H9 (cell line): ENCODE data around the gene ZFAND3. TPM values are rescaled to one million over a fixed set of nuclear protein-coding genes. Genes with fewer than 3 reads are reported as not detected.

Experiments
- DNase-seq: peaks from one replicate; pipeline ENCODE4 v3.0.0-alpha.2; 2017
- H2AFZ ChIP-seq: one replicate; pipeline ENCODE4 v1.6.1; 2013; ENCODE audit warnings: mild to moderate bottlenecking, low read length, control low read depth, moderate library complexity
- H2AK5ac ChIP-seq: 2 replicates; pipeline ENCODE4 v1.6.1; 2013; ENCODE audit warnings: low read length, control low read depth, mixed read lengths; ENCODE audit not compliant: insufficient read length
- H2BK120ac ChIP-seq: one replicate; pipeline ENCODE4 v1.6.1; 2013; ENCODE audit warnings: low read depth, mild to moderate bottlenecking, low read length, control low read depth, inconsistent platforms; ENCODE audit not compliant: poor library complexity, severe bottlenecking
- H2BK12ac ChIP-seq: 2 replicates; pipeline ENCODE4 v1.6.1; 2013; ENCODE audit warnings: low read length, control low read depth, mixed read lengths, low read depth; ENCODE audit not compliant: insufficient read length
- H2BK15ac ChIP-seq: 2 replicates; pipeline ENCODE4 v1.6.1; 2013; ENCODE audit warnings: low read depth, low read length, control low read depth
- H2BK20ac ChIP-seq: one replicate; pipeline ENCODE4 v1.6.1; 2013; ENCODE audit warnings: low read depth, mild to moderate bottlenecking, low read length, control low read depth, inconsistent platforms; ENCODE audit not compliant: poor library complexity, severe bottlenecking
- H2BK5ac ChIP-seq: 2 replicates; pipeline ENCODE4 v1.6.1; 2013; ENCODE audit warnings: low read length, control low read depth, mixed read lengths; ENCODE audit not compliant: insufficient read length
- H3K14ac ChIP-seq: 2 replicates; pipeline ENCODE4 v1.6.1; 2013; ENCODE audit warnings: low read length, control low read depth; ENCODE audit not compliant: insufficient read depth
- H3K18ac ChIP-seq: 2 replicates; pipeline ENCODE4 v1.6.1; 2013; ENCODE audit warnings: low read depth, mild to moderate bottlenecking, mixed read lengths, low read length, control low read depth; ENCODE audit not compliant: insufficient read length
- H3K23ac ChIP-seq: 2 replicates; pipeline ENCODE4 v1.6.1; 2013; ENCODE audit warnings: low read length, control low read depth, mixed read lengths, low read depth; ENCODE audit not compliant: insufficient read length
- H3K23me2 ChIP-seq: 2 replicates; pipeline ENCODE4 v1.6.1; 2013; ENCODE audit warnings: low read depth, mild to moderate bottlenecking, mixed read lengths, low read length, control low read depth; ENCODE audit not compliant: insufficient read length, poor library complexity, severe bottlenecking
- H3K27ac ChIP-seq: 2 replicates; pipeline ENCODE4 v1.5.1; 2013; ENCODE audit warnings: low read length, control low read depth, mixed read lengths, low read depth; ENCODE audit not compliant: insufficient read length
- H3K27me3 ChIP-seq: 2 replicates; pipeline ENCODE4 v1.6.1; 2013; ENCODE audit warnings: low read length, control low read depth, inconsistent platforms; ENCODE audit not compliant: insufficient read depth
- H3K4ac ChIP-seq: 2 replicates; pipeline ENCODE4 v1.6.1; 2013; ENCODE audit warnings: low read depth, mild to moderate bottlenecking, control low read depth, inconsistent platforms, low read length, moderate library complexity
- H3K4me1 ChIP-seq: 2 replicates; pipeline ENCODE4 v1.6.1; 2013; ENCODE audit warnings: low read length, control low read depth, inconsistent platforms; ENCODE audit not compliant: insufficient read depth
- H3K4me2 ChIP-seq: 2 replicates; pipeline ENCODE4 v1.6.1; 2013; ENCODE audit warnings: low read length, control low read depth, mixed read lengths; ENCODE audit not compliant: insufficient read length, insufficient read depth
- H3K56ac ChIP-seq: 2 replicates; pipeline ENCODE4 v1.6.1; 2013; ENCODE audit warnings: low read depth, mild to moderate bottlenecking, mixed read lengths, low read length, control low read depth; ENCODE audit not compliant: insufficient read length
- H3K79me1 ChIP-seq: 2 replicates; pipeline ENCODE4 v1.6.1; 2013; ENCODE audit warnings: low read depth, mild to moderate bottlenecking, moderate library complexity, low read length, control low read depth, inconsistent platforms; ENCODE audit not compliant: insufficient read depth, poor library complexity, severe bottlenecking
- H3K79me2 ChIP-seq: 2 replicates; pipeline ENCODE4 v1.6.1; 2013; ENCODE audit warnings: low read length, control low read depth, inconsistent platforms; ENCODE audit not compliant: insufficient read depth
- H3K9ac ChIP-seq: 2 replicates; pipeline ENCODE4 v1.6.1; 2013; ENCODE audit warnings: low read length, control low read depth, mixed read lengths; ENCODE audit not compliant: insufficient read length; ENCODE audit errors: extremely low read depth
- H3K9me3 ChIP-seq: one replicate; pipeline ENCODE4 v1.6.1; 2013; ENCODE audit warnings: low read depth, low read length, inconsistent platforms; ENCODE audit not compliant: control insufficient read depth
- H3T11ph ChIP-seq: one replicate; pipeline ENCODE4 v1.6.1; 2013; ENCODE audit warnings: mild to moderate bottlenecking, low read length, control low read depth, inconsistent platforms
- H4K20me1 ChIP-seq: one replicate; pipeline ENCODE4 v1.6.1; 2013; ENCODE audit not compliant: control insufficient read depth, insufficient read length, insufficient read depth
- H4K5ac ChIP-seq: 2 replicates; pipeline ENCODE4 v1.6.1; 2013; ENCODE audit warnings: low read depth, mild to moderate bottlenecking, mixed read lengths, low read length, control low read depth; ENCODE audit not compliant: insufficient read length
- H4K8ac ChIP-seq: replicated peaks from 2 replicates; pipeline ENCODE4 v1.6.1; 2013; ENCODE audit warnings: low read length, control low read depth, mixed read lengths, low read depth; ENCODE audit not compliant: insufficient read length
- H4K91ac ChIP-seq: 2 replicates; pipeline ENCODE4 v1.6.1; 2013; ENCODE audit warnings: low read depth, mild to moderate bottlenecking, moderate library complexity, mixed read lengths, low read length, control low read depth; ENCODE audit not compliant: insufficient read length
- H3K27ac Mint-ChIP-seq, 3 experiments: 2 replicates in 2 of 3; 3 replicates in 1 of 3; pipeline ENCODE4 v1.8.0; 2020 to 2021; ENCODE audit warnings: mixed read lengths in 3 of 3, mild to moderate bottlenecking in 1 of 3, moderate library complexity in 1 of 3
- H3K27me3 Mint-ChIP-seq: 2 replicates; pipeline ENCODE4 v1.8.0; 2021; ENCODE audit warnings: low read depth, mild to moderate bottlenecking, moderate library complexity, mixed read lengths
- H3K36me3 Mint-ChIP-seq, 3 experiments: 2 replicates in 2 of 3; 3 replicates in 1 of 3; pipeline ENCODE4 v1.8.0; 2020 to 2021; ENCODE audit warnings: low read depth in 3 of 3, mixed read lengths in 3 of 3; ENCODE audit not compliant: insufficient read depth in 1 of 3
- H3K4me1 Mint-ChIP-seq, 2 experiments: 2 replicates each; pipeline ENCODE4 v1.8.0; 2020; ENCODE audit warnings: mixed read lengths in 2 of 2
- H3K4me3 Mint-ChIP-seq, 2 experiments: 2 replicates in 1 of 2; 3 replicates in 1 of 2; pipeline ENCODE4 v1.8.0; 2020 to 2021; ENCODE audit warnings: mild to moderate bottlenecking in 2 of 2, mixed read lengths in 2 of 2, moderate library complexity in 1 of 2
- H3K9me3 Mint-ChIP-seq, 2 experiments: 2 replicates in 1 of 2; 3 replicates in 1 of 2; pipeline ENCODE4 v1.8.0; 2020; ENCODE audit warnings: mild to moderate bottlenecking in 2 of 2, mixed read lengths in 2 of 2, moderate library complexity in 1 of 2
- WGBS: extraction: QIAGEN DNeasy Blood & Tissue Kit; methylation state at CpG from one replicate; pipeline ENCODE4 v1.1.7; 2013; ENCODE audit warnings: missing lambda C conversion rate, low lambda C conversion rate, mixed read lengths; ENCODE audit not compliant: insufficient read length; ENCODE audit errors: extremely low coverage; 5-methylcytosine and 5-hydroxymethylcytosine counted together
- total RNA-seq: library from RNA; stranded (reverse); gene quantifications from 2 replicates; pipeline ENCODE4 v1.2.1, GENCODE V29; 2021
- TF ChIP-seq, protein P1 (sequence below): fragments of 200-600 bp; sonication (generic); conservative IDR thresholded peaks from 3 replicates; pipeline ENCODE4 v1.8.0; 2021; ENCODE audit warnings: antibody characterized with exemption, mild to moderate bottlenecking

Gene ZFAND3
- total RNA-seq, 1 experiment from 2014 or later = 57.7 TPM

DNA sequence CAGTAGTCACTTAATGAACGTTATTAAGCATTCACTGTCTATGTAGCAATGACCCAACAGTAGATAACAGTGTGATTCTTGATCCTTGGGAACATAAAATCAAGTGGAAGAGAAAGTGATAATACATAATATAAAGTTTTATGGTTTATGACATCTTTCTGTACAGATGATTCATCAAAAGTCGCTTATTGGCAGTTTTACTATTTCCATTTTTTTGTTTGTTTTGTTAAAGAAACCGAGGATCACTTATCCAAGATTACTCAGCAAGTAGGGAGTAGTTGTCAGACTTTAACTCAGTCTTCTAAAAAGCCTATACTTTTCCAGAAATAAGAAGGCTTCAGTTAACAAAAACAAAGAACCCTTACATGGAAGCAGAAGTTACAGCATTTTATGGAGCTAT is 260.8 kb downstream of the ZFAND3 start:
- no peak overlapping the region for H3K18ac ChIP-seq
- no peak overlapping the region for H3K4me2 ChIP-seq
- no peak overlapping the region for H3K27ac Mint-ChIP-seq
- H3K27me3 ChIP-seq = no peaks in the 10 kb centered on the region
- WGBS = no CpG with 5 or more reads among the region's 3 CpGs
- H4K20me1 ChIP-seq = no peaks in the 10 kb centered on the region
- no peak overlapping the region for H2BK15ac ChIP-seq
- H2AFZ ChIP-seq = no peak overlapping the region
- H4K91ac ChIP-seq = no peak overlapping the region
- H3K27me3 Mint-ChIP-seq = no peaks in the 10 kb centered on the region
- H3K4ac ChIP-seq = no peak overlapping the region
- H4K5ac ChIP-seq = no peak overlapping the region
- H3K9me3 Mint-ChIP-seq = no peaks in the 10 kb centered on the region
- H3K36me3 Mint-ChIP-seq = no peaks in the 10 kb centered on the region
- H3K23me2 ChIP-seq = no peaks in the 10 kb centered on the region
- no peaks in the 10 kb centered on the region for H3K4me1 ChIP-seq
- TF ChIP-seq, protein P1, sequence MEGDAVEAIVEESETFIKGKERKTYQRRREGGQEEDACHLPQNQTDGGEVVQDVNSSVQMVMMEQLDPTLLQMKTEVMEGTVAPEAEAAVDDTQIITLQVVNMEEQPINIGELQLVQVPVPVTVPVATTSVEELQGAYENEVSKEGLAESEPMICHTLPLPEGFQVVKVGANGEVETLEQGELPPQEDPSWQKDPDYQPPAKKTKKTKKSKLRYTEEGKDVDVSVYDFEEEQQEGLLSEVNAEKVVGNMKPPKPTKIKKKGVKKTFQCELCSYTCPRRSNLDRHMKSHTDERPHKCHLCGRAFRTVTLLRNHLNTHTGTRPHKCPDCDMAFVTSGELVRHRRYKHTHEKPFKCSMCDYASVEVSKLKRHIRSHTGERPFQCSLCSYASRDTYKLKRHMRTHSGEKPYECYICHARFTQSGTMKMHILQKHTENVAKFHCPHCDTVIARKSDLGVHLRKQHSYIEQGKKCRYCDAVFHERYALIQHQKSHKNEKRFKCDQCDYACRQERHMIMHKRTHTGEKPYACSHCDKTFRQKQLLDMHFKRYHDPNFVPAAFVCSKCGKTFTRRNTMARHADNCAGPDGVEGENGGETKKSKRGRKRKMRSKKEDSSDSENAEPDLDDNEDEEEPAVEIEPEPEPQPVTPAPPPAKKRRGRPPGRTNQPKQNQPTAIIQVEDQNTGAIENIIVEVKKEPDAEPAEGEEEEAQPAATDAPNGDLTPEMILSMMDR = no peak
- H3K79me1 ChIP-seq = no peaks in the 10 kb centered on the region
- H3K9ac ChIP-seq = no peak overlapping the region
- H2BK20ac ChIP-seq = no peak overlapping the region
- H2AK5ac ChIP-seq = no peak overlapping the region
- no peak overlapping the region for H3K23ac ChIP-seq
- no peak overlapping the region for H4K8ac ChIP-seq
- no peak for DNase-seq
- no peaks in the 10 kb centered on the region for H3K9me3 ChIP-seq
- H3K14ac ChIP-seq = no peak overlapping the region
- H2BK12ac ChIP-seq = no peak overlapping the region
- no peak overlapping the region for H3K4me3 Mint-ChIP-seq
- peaks cover 18 to 26% of the 10 kb centered on the region in 2 experiments for H3K4me1 Mint-ChIP-seq
- no peak overlapping the region for H3K27ac ChIP-seq
- no peak overlapping the region for H2BK120ac ChIP-seq
- H3K56ac ChIP-seq = no peak overlapping the region
- H3T11ph ChIP-seq = no peak overlapping the region
- H2BK5ac ChIP-seq = no peak overlapping the region
- no peaks in the 10 kb centered on the region for H3K79me2 ChIP-seq
